WTC11 (cell line): ENCODE data around the gene LAMA5. TPM values are rescaled to one million over a fixed set of nuclear protein-coding genes. Genes with fewer than 3 reads are reported as not detected.

Experiments used
- ATAC-seq: fragments of 200-7000 bp; cut with Tn5 transposase; 2 replicates; pipeline ENCODE4 v1.10.0; 2021; ENCODE audit warnings: mild to moderate bottlenecking, moderate library complexity
- CTCF ChIA-PET: fragments of 300-600 bp; sonication (Branson Sonifier 250); formaldehyde crosslinking; loops from one replicate; lab custom pipeline; 2021; ENCODE audit warnings: antibody characterized with exemption; lab: Charles Lee
- POLR2A ChIA-PET: fragments of 350-600 bp; sonication (Branson Sonifier 250); formaldehyde crosslinking; loops from one replicate; lab custom pipeline; 2021; ENCODE audit warnings: antibody characterized with exemption; lab: Charles Lee
- DNase-seq: peaks from one replicate; pipeline ENCODE4 v3.0.0; 2021; ENCODE audit warnings: low spot score
- H3K27ac Mint-ChIP-seq: 2 replicates; pipeline ENCODE4 v1.8.0; 2021; ENCODE audit warnings: mixed read lengths
- H3K27me3 Mint-ChIP-seq: 2 replicates; pipeline ENCODE4 v1.8.0; 2021; ENCODE audit warnings: low read depth, mild to moderate bottlenecking, moderate library complexity, mixed read lengths
- H3K36me3 Mint-ChIP-seq: 2 replicates; pipeline ENCODE4 v1.8.0; 2021; ENCODE audit warnings: mixed read lengths
- H3K4me1 Mint-ChIP-seq: 2 replicates; pipeline ENCODE4 v1.8.0; 2022; ENCODE audit warnings: mixed read lengths
- H3K4me3 Mint-ChIP-seq: 2 replicates; pipeline ENCODE4 v1.8.0; 2021; ENCODE audit warnings: mild to moderate bottlenecking, moderate library complexity, mixed read lengths
- H3K9me3 Mint-ChIP-seq: 2 replicates; pipeline ENCODE4 v1.8.0; 2021; ENCODE audit warnings: mixed read lengths
- FOXP1 ChIP-seq: sonication (generic); formaldehyde crosslinking; IDR thresholded peaks from 2 replicates; pipeline ENCODE4 v1.8.0; 2022; ENCODE audit warnings: missing genetic modification reagents, mild to moderate bottlenecking, moderate library complexity, borderline replicate concordance
- HMGA2 ChIP-seq: fragments of 250-450 bp; sonication (Bioruptor Pico); IDR thresholded peaks from 2 replicates; pipeline ENCODE4 v1.4.0; 2021; ENCODE audit warnings: mild to moderate bottlenecking, moderate library complexity
- MXD4 ChIP-seq: fragments of 250-450 bp; sonication (Bioruptor Pico); IDR thresholded peaks from 2 replicates; pipeline ENCODE4 v1.8.0; 2021; ENCODE audit warnings: mild to moderate bottlenecking, moderate library complexity, borderline replicate concordance
- NFATC4 ChIP-seq: fragments of 250-450 bp; sonication (Bioruptor Pico); IDR thresholded peaks from 2 replicates; pipeline ENCODE4 v1.9.0; 2021; ENCODE audit warnings: mild to moderate bottlenecking
- NFE2L1 ChIP-seq: sonication (generic); formaldehyde crosslinking; IDR thresholded peaks from 2 replicates; pipeline ENCODE4 v1.8.1; 2023; ENCODE audit warnings: missing genetic modification reagents
- NFYB ChIP-seq: sonication (generic); formaldehyde crosslinking; conservative IDR thresholded peaks from 2 replicates; pipeline ENCODE4 v1.8.0; 2022; ENCODE audit warnings: low read depth, missing genetic modification reagents
- NR3C1 ChIP-seq: sonication (generic); formaldehyde crosslinking; conservative IDR thresholded peaks from 2 replicates; pipeline ENCODE4 v1.8.1; 2023; ENCODE audit warnings: low read depth, mild to moderate bottlenecking, missing genetic modification reagents
- RELA ChIP-seq: sonication (generic); formaldehyde crosslinking; IDR thresholded peaks from 2 replicates; pipeline ENCODE4 v1.8.1; 2022; ENCODE audit warnings: missing genetic modification reagents, mild to moderate bottlenecking, borderline replicate concordance
- SP1 ChIP-seq: sonication (generic); formaldehyde crosslinking; conservative IDR thresholded peaks from 2 replicates; pipeline ENCODE4 v1.8.1; 2022; ENCODE audit warnings: missing genetic modification reagents
- TEAD4 ChIP-seq: sonication (generic); formaldehyde crosslinking; IDR thresholded peaks from 2 replicates; pipeline ENCODE4 v1.8.0; 2022; ENCODE audit warnings: mild to moderate bottlenecking, missing genetic modification reagents
- ZNF219 ChIP-seq: sonication (generic); formaldehyde crosslinking; IDR thresholded peaks from 2 replicates; pipeline ENCODE4 v1.8.0; 2023; ENCODE audit warnings: missing genetic modification reagents, mild to moderate bottlenecking, borderline replicate concordance
- total RNA-seq: library from RNA; stranded (reverse); gene quantifications from 3 replicates; pipeline ENCODE4 v1.2.3, GENCODE V29; 2021
- TF ChIP-seq, protein P1 (sequence below): fragments of 250-450 bp; sonication (Bioruptor Pico); IDR thresholded peaks from 2 replicates; pipeline ENCODE4 v1.9.0; 2021; ENCODE audit warnings: mild to moderate bottlenecking, borderline replicate concordance
- TF ChIP-seq, protein P2 (sequence below): sonication (generic); formaldehyde crosslinking; IDR thresholded peaks from 2 replicates; pipeline ENCODE4 v1.8.1; 2022; ENCODE audit warnings: mild to moderate bottlenecking, missing genetic modification reagents, moderate library complexity, borderline replicate concordance
- TF ChIP-seq, protein P3 (sequence below): sonication (generic); formaldehyde crosslinking; IDR thresholded peaks from 2 replicates; pipeline ENCODE4 v1.8.0; 2023; ENCODE audit warnings: missing genetic modification reagents
- TF ChIP-seq, protein P4 (sequence below): sonication (generic); formaldehyde crosslinking; IDR thresholded peaks from 2 replicates; pipeline ENCODE4 v1.8.1; 2023; ENCODE audit warnings: mild to moderate bottlenecking, missing genetic modification reagents, borderline replicate concordance
- TF ChIP-seq, protein P5 (sequence below): sonication (generic); formaldehyde crosslinking; IDR thresholded peaks from 2 replicates; pipeline ENCODE4 v1.8.1; 2022; ENCODE audit warnings: mild to moderate bottlenecking, moderate library complexity, missing genetic modification reagents
- TF ChIP-seq, protein P6 (sequence below): fragments of 250-450 bp; sonication (Bioruptor Pico); conservative IDR thresholded peaks from 2 replicates; pipeline ENCODE4 v1.9.0; 2021; ENCODE audit warnings: mild to moderate bottlenecking

The LAMA5 gene
- total RNA-seq, 1 experiment from 2014 or later, result 329 TPM

DNA sequence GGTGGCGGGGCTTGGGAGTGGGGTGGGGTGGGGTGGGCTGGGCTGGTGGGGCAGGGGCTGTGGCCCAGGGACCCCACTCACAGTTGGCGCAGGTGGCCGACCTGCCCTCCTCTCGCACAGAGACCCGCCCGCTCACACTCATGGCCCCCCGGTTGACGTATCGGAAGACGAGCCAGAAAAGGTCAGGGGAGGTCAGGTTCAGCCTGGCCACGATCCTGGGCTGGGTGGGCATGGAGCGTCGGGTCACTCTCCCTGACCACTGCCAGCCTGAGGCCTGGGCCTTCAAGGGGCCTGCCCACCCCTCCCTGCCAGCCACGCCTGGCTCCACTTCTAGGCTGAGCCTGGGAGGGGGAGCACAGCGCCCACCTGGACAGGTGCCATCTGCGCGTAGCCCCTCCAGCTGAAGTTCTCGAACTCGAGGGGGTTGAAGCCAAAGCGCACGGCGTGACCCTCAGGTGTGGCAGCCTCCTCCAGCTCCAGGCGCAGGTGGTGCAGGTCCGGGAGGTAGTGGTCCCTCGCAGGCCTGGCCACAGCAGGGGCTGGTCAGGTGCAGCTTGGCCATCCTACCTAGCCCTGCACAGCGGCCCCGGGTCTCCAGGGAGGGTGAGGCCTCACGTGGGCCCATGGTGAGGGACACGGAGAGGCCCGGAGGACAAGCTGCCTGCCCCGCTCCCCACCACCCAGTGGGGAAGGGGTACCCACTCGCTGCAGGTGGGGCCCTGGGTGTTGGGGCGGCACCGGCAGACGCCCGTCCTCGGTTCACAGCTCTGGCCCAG lies 33.1 kb downstream of the LAMA5 start (continued):
- TF ChIP-seq, protein P1, sequence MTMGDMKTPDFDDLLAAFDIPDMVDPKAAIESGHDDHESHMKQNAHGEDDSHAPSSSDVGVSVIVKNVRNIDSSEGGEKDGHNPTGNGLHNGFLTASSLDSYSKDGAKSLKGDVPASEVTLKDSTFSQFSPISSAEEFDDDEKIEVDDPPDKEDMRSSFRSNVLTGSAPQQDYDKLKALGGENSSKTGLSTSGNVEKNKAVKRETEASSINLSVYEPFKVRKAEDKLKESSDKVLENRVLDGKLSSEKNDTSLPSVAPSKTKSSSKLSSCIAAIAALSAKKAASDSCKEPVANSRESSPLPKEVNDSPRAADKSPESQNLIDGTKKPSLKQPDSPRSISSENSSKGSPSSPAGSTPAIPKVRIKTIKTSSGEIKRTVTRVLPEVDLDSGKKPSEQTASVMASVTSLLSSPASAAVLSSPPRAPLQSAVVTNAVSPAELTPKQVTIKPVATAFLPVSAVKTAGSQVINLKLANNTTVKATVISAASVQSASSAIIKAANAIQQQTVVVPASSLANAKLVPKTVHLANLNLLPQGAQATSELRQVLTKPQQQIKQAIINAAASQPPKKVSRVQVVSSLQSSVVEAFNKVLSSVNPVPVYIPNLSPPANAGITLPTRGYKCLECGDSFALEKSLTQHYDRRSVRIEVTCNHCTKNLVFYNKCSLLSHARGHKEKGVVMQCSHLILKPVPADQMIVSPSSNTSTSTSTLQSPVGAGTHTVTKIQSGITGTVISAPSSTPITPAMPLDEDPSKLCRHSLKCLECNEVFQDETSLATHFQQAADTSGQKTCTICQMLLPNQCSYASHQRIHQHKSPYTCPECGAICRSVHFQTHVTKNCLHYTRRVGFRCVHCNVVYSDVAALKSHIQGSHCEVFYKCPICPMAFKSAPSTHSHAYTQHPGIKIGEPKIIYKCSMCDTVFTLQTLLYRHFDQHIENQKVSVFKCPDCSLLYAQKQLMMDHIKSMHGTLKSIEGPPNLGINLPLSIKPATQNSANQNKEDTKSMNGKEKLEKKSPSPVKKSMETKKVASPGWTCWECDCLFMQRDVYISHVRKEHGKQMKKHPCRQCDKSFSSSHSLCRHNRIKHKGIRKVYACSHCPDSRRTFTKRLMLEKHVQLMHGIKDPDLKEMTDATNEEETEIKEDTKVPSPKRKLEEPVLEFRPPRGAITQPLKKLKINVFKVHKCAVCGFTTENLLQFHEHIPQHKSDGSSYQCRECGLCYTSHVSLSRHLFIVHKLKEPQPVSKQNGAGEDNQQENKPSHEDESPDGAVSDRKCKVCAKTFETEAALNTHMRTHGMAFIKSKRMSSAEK (CRISPR knock-in tag), result no peak
- TF ChIP-seq, all 79 proteins: peak for 0

DNA sequence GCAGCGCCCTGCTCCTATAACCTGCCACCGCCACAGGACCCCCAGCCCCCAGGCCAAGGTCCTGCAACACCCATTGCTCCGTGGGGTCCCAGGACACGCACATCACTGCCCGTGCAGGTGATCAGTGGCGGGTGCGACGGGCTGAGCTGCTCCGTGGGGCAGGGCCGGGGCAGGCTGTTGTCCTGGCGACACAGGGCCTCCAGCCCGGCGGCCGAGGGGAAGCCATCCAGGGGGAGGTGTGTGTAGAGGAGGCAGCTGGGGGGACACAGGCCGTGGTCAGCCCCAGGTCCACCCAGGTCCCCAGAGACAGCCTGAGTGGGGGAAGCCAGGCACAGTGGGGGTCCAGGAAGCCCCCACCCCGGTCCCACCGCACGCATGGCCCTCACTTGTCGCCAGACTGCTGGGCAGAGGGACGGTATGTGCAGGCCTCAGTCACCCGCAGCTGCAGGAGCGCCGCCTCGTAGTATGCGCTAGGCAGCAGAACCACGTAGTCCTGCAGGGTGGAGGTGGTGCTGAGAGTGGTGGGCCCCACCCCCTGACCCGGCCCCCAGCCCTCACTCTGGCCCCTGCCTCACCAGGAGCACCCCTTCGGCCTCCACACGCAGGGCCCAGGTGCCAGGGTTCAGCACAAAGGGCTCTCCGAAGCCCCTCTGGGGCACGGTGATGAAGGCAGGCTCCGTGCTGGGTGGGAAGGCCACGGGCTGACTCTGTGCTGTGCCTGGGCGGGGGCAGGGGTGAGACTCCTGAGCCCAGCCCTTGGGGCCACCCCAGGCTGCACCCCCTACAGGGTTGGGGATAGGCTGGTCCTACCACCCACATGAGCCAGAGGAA lies 33.9 kb downstream of the LAMA5 start:
- no peak overlapping the region for H3K4me3 Mint-ChIP-seq
- H3K27ac Mint-ChIP-seq, result no peak overlapping the region
- ATAC-seq (no peak), DNase-seq (no peak)
- no peaks in the 10 kb centered on the region for H3K9me3 Mint-ChIP-seq
- TF ChIP-seq ZNF219, result no peak
- no peak for TF ChIP-seq NFYB (CRISPR knock-in tag)
- TF ChIP-seq, protein P2, sequence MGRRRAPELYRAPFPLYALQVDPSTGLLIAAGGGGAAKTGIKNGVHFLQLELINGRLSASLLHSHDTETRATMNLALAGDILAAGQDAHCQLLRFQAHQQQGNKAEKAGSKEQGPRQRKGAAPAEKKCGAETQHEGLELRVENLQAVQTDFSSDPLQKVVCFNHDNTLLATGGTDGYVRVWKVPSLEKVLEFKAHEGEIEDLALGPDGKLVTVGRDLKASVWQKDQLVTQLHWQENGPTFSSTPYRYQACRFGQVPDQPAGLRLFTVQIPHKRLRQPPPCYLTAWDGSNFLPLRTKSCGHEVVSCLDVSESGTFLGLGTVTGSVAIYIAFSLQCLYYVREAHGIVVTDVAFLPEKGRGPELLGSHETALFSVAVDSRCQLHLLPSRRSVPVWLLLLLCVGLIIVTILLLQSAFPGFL (CRISPR knock-in tag), result no peak
- TF ChIP-seq, protein P3, sequence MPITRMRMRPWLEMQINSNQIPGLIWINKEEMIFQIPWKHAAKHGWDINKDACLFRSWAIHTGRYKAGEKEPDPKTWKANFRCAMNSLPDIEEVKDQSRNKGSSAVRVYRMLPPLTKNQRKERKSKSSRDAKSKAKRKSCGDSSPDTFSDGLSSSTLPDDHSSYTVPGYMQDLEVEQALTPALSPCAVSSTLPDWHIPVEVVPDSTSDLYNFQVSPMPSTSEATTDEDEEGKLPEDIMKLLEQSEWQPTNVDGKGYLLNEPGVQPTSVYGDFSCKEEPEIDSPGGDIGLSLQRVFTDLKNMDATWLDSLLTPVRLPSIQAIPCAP (CRISPR knock-in tag), result no peak
- TF ChIP-seq, protein P4, sequence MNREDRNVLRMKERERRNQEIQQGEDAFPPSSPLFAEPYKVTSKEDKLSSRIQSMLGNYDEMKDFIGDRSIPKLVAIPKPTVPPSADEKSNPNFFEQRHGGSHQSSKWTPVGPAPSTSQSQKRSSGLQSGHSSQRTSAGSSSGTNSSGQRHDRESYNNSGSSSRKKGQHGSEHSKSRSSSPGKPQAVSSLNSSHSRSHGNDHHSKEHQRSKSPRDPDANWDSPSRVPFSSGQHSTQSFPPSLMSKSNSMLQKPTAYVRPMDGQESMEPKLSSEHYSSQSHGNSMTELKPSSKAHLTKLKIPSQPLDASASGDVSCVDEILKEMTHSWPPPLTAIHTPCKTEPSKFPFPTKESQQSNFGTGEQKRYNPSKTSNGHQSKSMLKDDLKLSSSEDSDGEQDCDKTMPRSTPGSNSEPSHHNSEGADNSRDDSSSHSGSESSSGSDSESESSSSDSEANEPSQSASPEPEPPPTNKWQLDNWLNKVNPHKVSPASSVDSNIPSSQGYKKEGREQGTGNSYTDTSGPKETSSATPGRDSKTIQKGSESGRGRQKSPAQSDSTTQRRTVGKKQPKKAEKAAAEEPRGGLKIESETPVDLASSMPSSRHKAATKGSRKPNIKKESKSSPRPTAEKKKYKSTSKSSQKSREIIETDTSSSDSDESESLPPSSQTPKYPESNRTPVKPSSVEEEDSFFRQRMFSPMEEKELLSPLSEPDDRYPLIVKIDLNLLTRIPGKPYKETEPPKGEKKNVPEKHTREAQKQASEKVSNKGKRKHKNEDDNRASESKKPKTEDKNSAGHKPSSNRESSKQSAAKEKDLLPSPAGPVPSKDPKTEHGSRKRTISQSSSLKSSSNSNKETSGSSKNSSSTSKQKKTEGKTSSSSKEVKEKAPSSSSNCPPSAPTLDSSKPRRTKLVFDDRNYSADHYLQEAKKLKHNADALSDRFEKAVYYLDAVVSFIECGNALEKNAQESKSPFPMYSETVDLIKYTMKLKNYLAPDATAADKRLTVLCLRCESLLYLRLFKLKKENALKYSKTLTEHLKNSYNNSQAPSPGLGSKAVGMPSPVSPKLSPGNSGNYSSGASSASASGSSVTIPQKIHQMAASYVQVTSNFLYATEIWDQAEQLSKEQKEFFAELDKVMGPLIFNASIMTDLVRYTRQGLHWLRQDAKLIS (CRISPR knock-in tag), result no peak
- no peak for TF ChIP-seq NR3C1 (CRISPR knock-in tag)
- H3K4me1 Mint-ChIP-seq, result no peaks in the 10 kb centered on the region
- H3K27me3 Mint-ChIP-seq, result no peaks in the 10 kb centered on the region
- CTCF ChIA-PET, result no interaction called here
- peaks cover 28% of the 10 kb centered on the region for H3K36me3 Mint-ChIP-seq
- POLR2A ChIA-PET, result interaction anchor here (0.5 kb wide), 1 partner anchor 72 kb away, joined by 3 read pairs; no protein-coding TSS in a partner anchor

DNA sequence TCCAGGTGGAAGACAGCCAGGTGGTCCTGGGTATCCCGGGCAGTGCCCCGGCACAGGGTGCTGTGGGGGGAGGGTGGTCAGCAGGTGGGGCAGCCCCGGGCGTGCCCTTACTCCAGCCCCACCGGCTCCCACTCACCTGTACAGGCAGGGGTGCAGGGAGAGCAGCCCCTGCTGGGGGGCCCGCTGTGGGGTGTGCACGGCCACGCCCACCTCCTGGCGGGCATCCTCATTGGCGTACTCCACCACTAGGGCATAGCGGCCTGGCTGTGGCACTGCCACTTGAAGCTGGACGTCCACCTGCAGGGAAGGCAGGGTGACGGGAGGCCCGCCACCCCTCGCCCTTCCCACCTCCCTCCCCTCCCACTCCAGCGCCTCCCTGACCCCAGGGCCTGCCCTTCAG lies 34.7 kb downstream of the LAMA5 start:
- H3K36me3 Mint-ChIP-seq, result peaks cover 29% of the 10 kb centered on the region
- no peaks in the 10 kb centered on the region for H3K4me1 Mint-ChIP-seq
- ATAC-seq (no peak), DNase-seq (no peak)
- no peak overlapping the region for H3K4me3 Mint-ChIP-seq
- no peaks in the 10 kb centered on the region for H3K27me3 Mint-ChIP-seq
- ChIA-PET POLR2A (interaction anchor here (0.5 to 0.7 kb wide), 2 partner anchors 60 to 71 kb away, joined by 3 to 4 read pairs; no protein-coding TSS in a partner anchor), CTCF (no interaction called here)
- H3K27ac Mint-ChIP-seq, result no peak overlapping the region
- no peaks in the 10 kb centered on the region for H3K9me3 Mint-ChIP-seq
- TF ChIP-seq NFATC4, result no peak
- no peak for TF ChIP-seq NFE2L1 (CRISPR knock-in tag)
- no peak for TF ChIP-seq RELA (CRISPR knock-in tag)
- TF ChIP-seq, protein P5, sequence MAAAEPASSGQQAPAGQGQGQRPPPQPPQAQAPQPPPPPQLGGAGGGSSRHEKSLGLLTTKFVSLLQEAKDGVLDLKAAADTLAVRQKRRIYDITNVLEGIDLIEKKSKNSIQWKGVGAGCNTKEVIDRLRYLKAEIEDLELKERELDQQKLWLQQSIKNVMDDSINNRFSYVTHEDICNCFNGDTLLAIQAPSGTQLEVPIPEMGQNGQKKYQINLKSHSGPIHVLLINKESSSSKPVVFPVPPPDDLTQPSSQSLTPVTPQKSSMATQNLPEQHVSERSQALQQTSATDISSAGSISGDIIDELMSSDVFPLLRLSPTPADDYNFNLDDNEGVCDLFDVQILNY (CRISPR knock-in tag), result no peak
- TF ChIP-seq MXD4, result no peak
- TF ChIP-seq, protein P6, sequence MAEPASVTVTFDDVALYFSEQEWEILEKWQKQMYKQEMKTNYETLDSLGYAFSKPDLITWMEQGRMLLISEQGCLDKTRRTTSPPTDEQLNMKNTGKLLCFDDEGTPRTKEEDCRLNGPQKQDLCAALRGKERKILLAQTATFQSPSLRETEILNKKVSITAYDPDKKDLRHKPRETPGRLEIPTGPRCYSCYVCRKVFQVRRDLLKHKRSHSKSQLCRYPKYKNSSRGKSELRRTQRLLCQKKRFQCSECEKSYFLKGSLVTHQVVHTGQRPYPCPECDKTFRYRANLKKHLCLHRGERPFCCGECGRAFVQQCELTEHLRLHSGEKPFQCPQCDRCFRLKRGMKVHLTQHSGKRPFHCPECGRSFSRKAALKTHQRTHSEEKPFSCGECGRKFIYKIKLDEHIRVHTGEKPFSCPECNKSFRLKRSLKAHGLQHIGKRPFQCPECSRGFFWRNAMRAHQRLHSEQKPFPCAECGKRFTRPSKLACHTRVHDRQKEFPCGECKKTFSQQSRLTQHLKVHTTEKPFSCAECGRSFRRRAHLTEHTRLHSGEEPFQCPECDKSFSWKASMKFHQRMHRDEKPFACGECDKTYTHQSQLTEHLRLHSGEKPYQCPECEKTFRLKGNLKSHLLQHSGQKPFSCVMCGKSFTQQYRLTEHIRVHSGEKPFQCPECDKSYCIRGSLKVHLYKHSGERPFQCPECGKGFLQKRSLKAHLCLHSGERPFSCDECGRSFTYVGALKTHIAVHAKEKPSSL (CRISPR knock-in tag), result no peak
- TF ChIP-seq TEAD4 (CRISPR knock-in tag), result no peak
- no peak for TF ChIP-seq ZNF219
- no peak for TF ChIP-seq FOXP1
- no peak for TF ChIP-seq HMGA2 (CRISPR knock-in tag)
- no peak for TF ChIP-seq SP1
